ENCODE results near the gene PLAAT3.
"Not testable (repeated sequence)": the region's sequence is repeated elsewhere in the genome, so short reads cannot be mapped to it uniquely, and the experiment has no call there.

The PLAAT3 gene

GRCh38 chr11:63532799-63533475, 81.3 kb downstream of the PLAAT3 start:
- no peak overlapping the region for H3K4me3 ChIP-seq (ENCODE audit: low read depth, low read length)
- no peak for DNase-seq (ENCODE audit: low read depth)
- TF ChIP-seq MYC (IDR thresholded peaks at IDR 0.05; ENCODE audit: low read depth, low read length) (no peak), POLR2A (IDR thresholded peaks at IDR 0.05; ENCODE audit: extremely low read depth, insufficient read length) (no peak), MAX (IDR thresholded peaks at IDR 0.05; ENCODE audit: low read depth, low read length) (no peak)
- TF ChIP-seq, protein P1, sequence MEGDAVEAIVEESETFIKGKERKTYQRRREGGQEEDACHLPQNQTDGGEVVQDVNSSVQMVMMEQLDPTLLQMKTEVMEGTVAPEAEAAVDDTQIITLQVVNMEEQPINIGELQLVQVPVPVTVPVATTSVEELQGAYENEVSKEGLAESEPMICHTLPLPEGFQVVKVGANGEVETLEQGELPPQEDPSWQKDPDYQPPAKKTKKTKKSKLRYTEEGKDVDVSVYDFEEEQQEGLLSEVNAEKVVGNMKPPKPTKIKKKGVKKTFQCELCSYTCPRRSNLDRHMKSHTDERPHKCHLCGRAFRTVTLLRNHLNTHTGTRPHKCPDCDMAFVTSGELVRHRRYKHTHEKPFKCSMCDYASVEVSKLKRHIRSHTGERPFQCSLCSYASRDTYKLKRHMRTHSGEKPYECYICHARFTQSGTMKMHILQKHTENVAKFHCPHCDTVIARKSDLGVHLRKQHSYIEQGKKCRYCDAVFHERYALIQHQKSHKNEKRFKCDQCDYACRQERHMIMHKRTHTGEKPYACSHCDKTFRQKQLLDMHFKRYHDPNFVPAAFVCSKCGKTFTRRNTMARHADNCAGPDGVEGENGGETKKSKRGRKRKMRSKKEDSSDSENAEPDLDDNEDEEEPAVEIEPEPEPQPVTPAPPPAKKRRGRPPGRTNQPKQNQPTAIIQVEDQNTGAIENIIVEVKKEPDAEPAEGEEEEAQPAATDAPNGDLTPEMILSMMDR (IDR thresholded peaks at IDR 0.05; ENCODE audit: low read depth, low read length), result no peak

DNA sequence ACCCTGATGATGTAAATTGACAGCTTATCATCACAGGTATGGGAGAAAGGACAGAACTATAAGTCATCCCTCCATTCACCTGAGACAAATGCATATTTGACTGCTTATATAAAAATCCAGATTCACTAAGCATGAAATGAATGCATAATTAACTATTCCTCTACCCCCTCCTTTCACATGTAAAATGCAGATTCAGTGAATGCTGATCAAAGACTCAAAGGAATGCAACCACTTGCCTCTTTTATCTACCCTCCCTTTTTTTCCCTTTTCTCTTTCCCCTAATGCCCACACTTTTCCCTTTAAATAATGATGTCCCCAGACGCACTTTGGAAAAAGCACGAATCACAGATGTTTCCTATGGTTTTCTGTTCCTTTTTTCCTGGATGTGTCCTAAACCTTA, 82.1 kb downstream of the PLAAT3 start:
- no peak for DNase-seq (ENCODE audit: low read depth)
- no peak overlapping the region for H3K4me3 ChIP-seq (ENCODE audit: low read depth, low read length)
- TF ChIP-seq MAX (IDR thresholded peaks at IDR 0.05; ENCODE audit: low read depth, low read length) (no peak), POLR2A (IDR thresholded peaks at IDR 0.05; ENCODE audit: extremely low read depth, insufficient read length) (no peak), MYC (IDR thresholded peaks at IDR 0.05; ENCODE audit: low read depth, low read length) (no peak)
- TF ChIP-seq, protein P1 (IDR thresholded peaks at IDR 0.05; ENCODE audit: low read depth, low read length), result no peak

DNA sequence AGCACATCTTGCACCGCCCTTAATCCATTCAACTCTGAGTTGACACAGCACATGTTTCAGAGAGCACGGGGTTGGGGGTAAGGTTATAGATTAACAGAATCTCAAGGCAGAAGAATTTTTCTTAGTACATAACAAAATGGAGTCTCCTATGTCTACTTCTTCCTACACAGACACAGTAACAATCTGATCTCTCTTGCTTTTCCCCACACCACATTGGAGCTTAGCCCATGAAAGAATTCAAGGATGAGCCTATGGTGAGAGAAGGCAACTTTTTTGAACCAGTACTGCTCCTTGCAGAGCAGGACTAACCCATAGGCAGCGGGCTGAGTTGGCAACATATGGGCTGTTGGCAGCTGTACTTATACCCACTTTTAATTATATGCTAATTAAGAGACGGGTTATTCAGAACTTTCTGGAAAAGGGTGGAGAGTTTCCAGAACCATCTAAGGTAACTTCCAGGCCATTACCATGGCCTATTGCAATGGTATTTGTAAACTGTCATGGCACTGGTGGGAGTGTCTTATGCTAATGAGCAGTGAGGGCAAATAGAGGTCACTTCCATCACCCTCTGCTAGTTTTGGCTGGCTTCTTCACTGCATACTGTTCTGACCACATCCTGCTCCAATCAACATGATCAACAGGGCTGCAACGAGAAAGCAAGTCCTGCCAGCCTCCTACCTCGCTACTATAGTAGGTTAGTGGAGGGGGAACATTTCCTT, 83.0 kb downstream of the PLAAT3 start:
- not testable (repeated sequence) for H3K4me3 ChIP-seq (ENCODE audit: low read depth, low read length)
- peak; percentile 89 for DNase-seq (ENCODE audit: low read depth)

GRCh38 chr11:63530021-63530420, 84.2 kb downstream of the PLAAT3 start:
- no peak overlapping the region for H3K4me3 ChIP-seq (ENCODE audit: low read depth, low read length)
- DNase-seq (ENCODE audit: low read depth), result no peak
- TF ChIP-seq POLR2A (IDR thresholded peaks at IDR 0.05; ENCODE audit: extremely low read depth, insufficient read length) (no peak), MAX (IDR thresholded peaks at IDR 0.05; ENCODE audit: low read depth, low read length) (no peak), MYC (IDR thresholded peaks at IDR 0.05; ENCODE audit: low read depth, low read length) (no peak)
- TF ChIP-seq, protein P1 (IDR thresholded peaks at IDR 0.05; ENCODE audit: low read depth, low read length), result no peak

DNA sequence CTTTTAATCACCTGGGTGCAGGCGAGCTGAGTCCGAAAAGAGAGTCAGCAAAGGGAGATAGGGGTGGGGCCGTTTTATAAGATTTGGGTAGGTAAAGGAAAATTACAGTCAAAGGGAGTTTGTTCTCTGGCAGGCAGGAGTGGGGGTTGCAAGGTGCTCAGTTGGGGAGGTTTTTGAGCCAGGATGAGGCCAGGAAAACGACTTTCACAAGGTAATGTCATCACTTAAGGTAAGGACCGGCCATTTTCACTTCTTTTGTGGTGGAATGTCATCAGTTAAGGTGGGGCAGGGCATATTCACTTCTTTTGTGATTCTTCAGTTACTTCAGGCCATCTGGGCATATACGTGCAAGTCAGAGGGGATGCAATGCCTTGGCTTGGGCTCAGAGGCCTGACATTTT, 84.9 kb downstream of the PLAAT3 start:
- not testable (repeated sequence) for DNase-seq (ENCODE audit: low read depth); H3K4me3 ChIP-seq (ENCODE audit: low read depth, low read length)

- not testable (repeated sequence) for H3K4me3 ChIP-seq (ENCODE audit: low read depth, low read length); DNase-seq (ENCODE audit: low read depth)
These were observed 85.4 kb downstream of the PLAAT3 start for GRCh38 chr11:63528729-63529278.

DNA sequence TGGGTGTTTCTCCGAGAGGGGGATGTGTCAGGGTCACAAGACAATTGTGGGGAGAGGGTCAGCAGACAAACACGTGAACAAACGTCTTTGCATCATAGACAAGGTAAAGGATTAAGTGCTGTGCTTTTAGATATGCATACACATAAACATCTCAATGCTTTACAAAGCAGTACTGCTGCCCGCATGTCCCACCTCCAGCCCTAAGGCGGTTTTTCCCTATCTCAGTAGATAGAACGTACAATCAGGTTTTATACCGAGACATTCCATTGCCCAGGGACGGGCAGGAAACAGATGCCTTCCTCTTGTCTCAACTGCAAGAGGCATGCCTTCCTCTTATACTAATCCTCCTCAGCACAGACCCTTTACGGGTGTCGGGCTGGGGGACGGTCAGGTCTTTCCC, 86.1 kb downstream of the PLAAT3 start:
- DNase-seq (ENCODE audit: low read depth); H3K4me3 ChIP-seq (ENCODE audit: low read depth, low read length): not testable (repeated sequence)

- TF ChIP-seq, protein P1 (IDR thresholded peaks at IDR 0.05; ENCODE audit: low read depth, low read length), result no peak
- TF ChIP-seq MYC (IDR thresholded peaks at IDR 0.05; ENCODE audit: low read depth, low read length) (no peak), MAX (IDR thresholded peaks at IDR 0.05; ENCODE audit: low read depth, low read length) (no peak), POLR2A (IDR thresholded peaks at IDR 0.05; ENCODE audit: extremely low read depth, insufficient read length) (no peak)
- no peak for DNase-seq (ENCODE audit: low read depth)
- H3K4me3 ChIP-seq (ENCODE audit: low read depth, low read length), result no peak overlapping the region
These were observed 86.6 kb downstream of the PLAAT3 start for GRCh38 chr11:63527667-63528066.
